PC-9 (cell line): Measurements from ENCODE around the gene MYRIP. TPM values are rescaled to one million over a fixed set of nuclear protein-coding genes. Genes with fewer than 3 reads are reported as not detected.

ENCODE experiments used
- BruUV-seq: library from RNA; stranded (reverse); fragments of 400-500 nt; replicated peaks from 2 replicates; lab custom pipeline; 2021; lab: Mats Ljungman, UMichigan
- CTCF ChIA-PET: fragments of 300-600 bp; sonication (Branson Sonifier 250); formaldehyde crosslinking; loops from one replicate; lab custom pipeline; 2022; ENCODE audit warnings: antibody characterized with exemption; lab: Charles Lee
- POLR2A ChIA-PET: fragments of 300-600 bp; sonication (Branson Sonifier 250); formaldehyde crosslinking; loops from one replicate; lab custom pipeline; 2022; ENCODE audit warnings: antibody characterized with exemption; ENCODE audit not compliant: unreplicated experiment; lab: Charles Lee
- DNase-seq, 2 experiments: peaks; one replicate each; pipeline versions ENCODE4 v3.0.0 to v3.0.0-alpha.2; 2015 to 2022; ENCODE audit warnings: mixed read lengths in 1 of 2
- H2AFZ ChIP-seq: fragments of 200-600 bp; sonication (generic); 2 replicates; pipeline ENCODE4 v1.8.1; 2017; ENCODE audit warnings: antibody characterized with exemption
- H3F3A ChIP-seq: fragments of 200-600 bp; sonication (generic); 2 replicates; pipeline ENCODE4 v1.8.1; 2017; ENCODE audit warnings: antibody characterized with exemption, mild to moderate bottlenecking, low read depth; ENCODE audit not compliant: insufficient read depth
- H3K27ac ChIP-seq: fragments of 200-600 bp; sonication (generic); 2 replicates; pipeline ENCODE4 v1.6.1; 2016; ENCODE audit warnings: mixed run types
- H3K27me3 ChIP-seq: fragments of 200-600 bp; sonication (generic); 2 replicates; pipeline ENCODE4 v1.6.1; 2016; ENCODE audit warnings: low read depth, mixed run types; ENCODE audit not compliant: insufficient read depth
- H3K36me3 ChIP-seq: fragments of 200-600 bp; sonication (generic); 2 replicates; pipeline ENCODE4 v1.6.1; 2016; ENCODE audit warnings: low read depth, mixed run types
- H3K4me1 ChIP-seq: fragments of 200-600 bp; sonication (generic); replicated peaks from 2 replicates; pipeline ENCODE4 v1.6.1; 2016; ENCODE audit warnings: mixed run types; ENCODE audit not compliant: insufficient read depth
- H3K4me2 ChIP-seq: fragments of 200-600 bp; sonication (generic); 2 replicates; pipeline ENCODE4 v1.6.1; 2017; ENCODE audit warnings: mixed run types
- H3K4me3 ChIP-seq: fragments of 200-600 bp; sonication (generic); 2 replicates; pipeline ENCODE4 v1.6.1; 2016; ENCODE audit warnings: mixed run types
- H3K79me2 ChIP-seq: fragments of 200-600 bp; sonication (generic); 2 replicates; pipeline ENCODE4 v1.6.1; 2017; ENCODE audit warnings: low read depth, mixed run types
- H3K9me2 ChIP-seq: fragments of 200-600 bp; sonication (generic); 2 replicates; pipeline ENCODE4 v1.8.1; 2017; ENCODE audit warnings: mild to moderate bottlenecking; ENCODE audit not compliant: insufficient read depth
- H3K9me3 ChIP-seq: fragments of 200-600 bp; sonication (generic); 2 replicates; pipeline ENCODE4 v1.8.1; 2016; ENCODE audit warnings: low read depth; ENCODE audit not compliant: insufficient read depth
- H4K20me1 ChIP-seq: fragments of 200-600 bp; sonication (generic); 2 replicates; pipeline ENCODE4 v1.8.1; 2017; ENCODE audit not compliant: insufficient read depth
- EZH2 ChIP-seq: fragments of 200-600 bp; sonication (generic); IDR thresholded peaks from 2 replicates; pipeline ENCODE4 v1.8.0; 2017; ENCODE audit warnings: antibody characterized with exemption, low read depth
- intact Hi-C: fragments of 100-400 bp; cut with micrococcal nuclease; formaldehyde crosslinking; loops from one replicate; pipeline ENCODE4 v1.10.0; 2022; ENCODE audit not compliant: unreplicated experiment
- total RNA-seq: library from RNA; stranded (reverse); gene quantifications from 2 replicates; pipeline ENCODE4 v1.2.3, GENCODE V29; 2021
- TF ChIP-seq, protein P1 (sequence below): fragments of 200-600 bp; sonication (generic); conservative IDR thresholded peaks from 2 replicates; pipeline ENCODE4 v1.6.1; 2017; ENCODE audit warnings: mixed run types, antibody characterized with exemption, mild to moderate bottlenecking, moderate library complexity

The MYRIP gene
- total RNA-seq, 1 experiment from 2014 or later, result not detected

DNA sequence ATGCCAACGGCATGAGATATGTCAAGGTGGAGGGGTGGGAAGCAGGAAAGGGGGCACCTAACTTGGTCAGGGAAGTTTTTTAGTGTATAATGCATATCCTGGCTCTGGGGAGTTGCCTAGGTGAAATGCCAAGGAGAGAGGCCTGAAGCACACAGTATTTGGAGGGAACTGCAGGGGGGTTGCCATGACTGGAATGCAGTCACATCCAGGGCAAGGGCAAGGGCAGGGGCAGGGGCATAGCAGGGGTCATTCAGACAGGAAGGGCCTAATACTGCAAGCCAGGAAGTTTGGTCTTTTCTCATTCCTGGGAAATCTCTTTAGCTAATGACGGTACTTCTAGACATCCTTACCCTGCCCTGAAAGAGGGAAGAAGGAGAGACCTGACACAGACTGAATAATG lies 60.5 kb downstream of the MYRIP start:
- Histone ChIP-seq H3K4me1 (no peaks in the 10 kb centered on the region), H2AFZ (no peak overlapping the region), H3K27me3 (no peaks in the 10 kb centered on the region), H3F3A (no peaks in the 10 kb centered on the region), H3K4me2 (no peak overlapping the region), H3K36me3 (no peaks in the 10 kb centered on the region), H4K20me1 (no peaks in the 10 kb centered on the region), H3K9me2 (no peaks in the 10 kb centered on the region), H3K27ac (no peak overlapping the region), H3K9me3 (no peaks in the 10 kb centered on the region), H3K4me3 (no peak overlapping the region), H3K79me2 (no peaks in the 10 kb centered on the region)
- POLR2A ChIA-PET, result no interaction called here
- DNase-seq, result no peak
- TF ChIP-seq, protein P1, sequence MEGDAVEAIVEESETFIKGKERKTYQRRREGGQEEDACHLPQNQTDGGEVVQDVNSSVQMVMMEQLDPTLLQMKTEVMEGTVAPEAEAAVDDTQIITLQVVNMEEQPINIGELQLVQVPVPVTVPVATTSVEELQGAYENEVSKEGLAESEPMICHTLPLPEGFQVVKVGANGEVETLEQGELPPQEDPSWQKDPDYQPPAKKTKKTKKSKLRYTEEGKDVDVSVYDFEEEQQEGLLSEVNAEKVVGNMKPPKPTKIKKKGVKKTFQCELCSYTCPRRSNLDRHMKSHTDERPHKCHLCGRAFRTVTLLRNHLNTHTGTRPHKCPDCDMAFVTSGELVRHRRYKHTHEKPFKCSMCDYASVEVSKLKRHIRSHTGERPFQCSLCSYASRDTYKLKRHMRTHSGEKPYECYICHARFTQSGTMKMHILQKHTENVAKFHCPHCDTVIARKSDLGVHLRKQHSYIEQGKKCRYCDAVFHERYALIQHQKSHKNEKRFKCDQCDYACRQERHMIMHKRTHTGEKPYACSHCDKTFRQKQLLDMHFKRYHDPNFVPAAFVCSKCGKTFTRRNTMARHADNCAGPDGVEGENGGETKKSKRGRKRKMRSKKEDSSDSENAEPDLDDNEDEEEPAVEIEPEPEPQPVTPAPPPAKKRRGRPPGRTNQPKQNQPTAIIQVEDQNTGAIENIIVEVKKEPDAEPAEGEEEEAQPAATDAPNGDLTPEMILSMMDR, result no peak
- TF ChIP-seq EZH2, result no peak
- intact Hi-C loops, result no loop called here
- BruUV-seq, result no TSS peak
- CTCF ChIA-PET, result no interaction called here

DNA sequence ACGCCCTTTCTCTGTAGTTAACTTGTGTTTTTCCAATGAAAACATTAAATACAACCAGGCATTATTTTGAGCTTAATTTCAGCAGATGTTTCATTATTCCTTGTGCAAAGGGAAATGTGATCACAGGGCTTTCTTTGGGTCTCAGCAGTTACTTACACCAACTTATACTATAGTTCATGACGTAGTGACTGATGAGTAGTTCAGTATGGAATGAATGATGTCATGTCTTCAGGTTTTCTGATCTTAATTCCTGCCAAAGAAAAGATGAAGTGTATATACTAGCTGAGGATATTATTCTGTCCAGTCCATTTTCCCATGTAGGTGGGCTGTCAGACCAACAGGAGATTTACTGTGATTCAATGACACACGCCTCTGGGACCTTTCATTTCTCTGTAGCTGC lies 61.3 kb downstream of the MYRIP start:
- no TSS peak for BruUV-seq
- no peaks in the 10 kb centered on the region for H3K4me1 ChIP-seq
- no peaks in the 10 kb centered on the region for H3K9me3 ChIP-seq
- H3F3A ChIP-seq, result no peaks in the 10 kb centered on the region
- no peaks in the 10 kb centered on the region for H3K36me3 ChIP-seq
- CTCF ChIA-PET, result no interaction called here
- no peak for DNase-seq
- H3K79me2 ChIP-seq, result no peaks in the 10 kb centered on the region
- H4K20me1 ChIP-seq, result no peaks in the 10 kb centered on the region
- no peak for TF ChIP-seq EZH2
- TF ChIP-seq, protein P1, result no peak
- H3K4me2 ChIP-seq, result no peak overlapping the region
- no peak overlapping the region for H2AFZ ChIP-seq
- POLR2A ChIA-PET, result no interaction called here
- no peak overlapping the region for H3K27ac ChIP-seq
- no peaks in the 10 kb centered on the region for H3K9me2 ChIP-seq
- intact Hi-C loops, result no loop called here
- H3K4me3 ChIP-seq, result no peak overlapping the region
- no peaks in the 10 kb centered on the region for H3K27me3 ChIP-seq

DNA sequence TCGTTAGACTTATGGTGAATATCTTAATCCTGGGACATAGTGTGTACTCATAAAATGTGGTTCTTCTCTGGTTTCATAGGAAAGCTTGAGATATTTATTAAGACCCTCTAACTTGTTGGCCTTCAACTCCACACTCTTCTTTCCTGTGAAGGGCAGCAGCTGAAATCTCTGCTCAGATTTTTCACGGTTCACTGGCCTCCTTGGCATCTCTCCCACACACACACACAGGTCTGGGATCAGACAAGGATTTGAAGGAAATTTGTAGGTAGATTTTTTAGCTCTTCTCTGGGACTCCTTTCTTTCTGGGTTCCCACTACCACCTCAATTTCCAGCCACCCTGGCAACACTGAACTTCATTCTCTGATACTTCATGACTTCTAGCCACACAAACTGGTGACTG lies 70.2 kb downstream of the MYRIP start:
- Histone ChIP-seq H2AFZ (no peak overlapping the region), H3F3A (no peaks in the 10 kb centered on the region), H3K4me2 (no peak overlapping the region), H3K27me3 (no peaks in the 10 kb centered on the region), H3K4me1 (no peaks in the 10 kb centered on the region), H3K79me2 (no peaks in the 10 kb centered on the region), H3K36me3 (no peaks in the 10 kb centered on the region), H3K9me3 (no peaks in the 10 kb centered on the region), H4K20me1 (no peaks in the 10 kb centered on the region), H3K9me2 (no peaks in the 10 kb centered on the region), H3K4me3 (no peak overlapping the region), H3K27ac (no peak overlapping the region)
- ChIA-PET POLR2A (no interaction called here), CTCF (no interaction called here)
- intact Hi-C loops, result no loop called here
- TF ChIP-seq, protein P1, result no peak
- no peak for TF ChIP-seq EZH2
- no peak for DNase-seq
- no TSS peak for BruUV-seq
